ENCODE measurements around the gene LDLRAP1.

Gene LDLRAP1

GRCh38 chr1:25559031-25559430 lies 15.6 kb downstream of the LDLRAP1 start:
- H3K9ac ChIP-seq (ENCODE audit: low read length) = no peak overlapping the region
- H3K36me3 ChIP-seq (ENCODE audit: insufficient read depth, low read length) = no peaks in the 10 kb centered on the region
- peaks cover 20% of the 10 kb centered on the region for H3K4me1 ChIP-seq (ENCODE audit: insufficient read depth, low read length, severe bottlenecking)
- H2AFZ ChIP-seq (ENCODE audit: low read length) = no peak overlapping the region
- H3K79me2 ChIP-seq (ENCODE audit: insufficient read depth, low read length) = no peaks in the 10 kb centered on the region
- H3K4me3 ChIP-seq (ENCODE audit: low read depth, low read length, poor library complexity, severe bottlenecking) = no peak overlapping the region
- H3F3A ChIP-seq (ENCODE audit: insufficient read depth, low read length) = no peaks in the 10 kb centered on the region
- H3K4me2 ChIP-seq (ENCODE audit: low read length) = no peak overlapping the region
- no peaks in the 10 kb centered on the region for H3K9me3 ChIP-seq (ENCODE audit: low read length)
- H3K9me2 ChIP-seq (ENCODE audit: low read depth, low read length) = no peaks in the 10 kb centered on the region
- no peaks in the 10 kb centered on the region for H3K27me3 ChIP-seq (ENCODE audit: insufficient read depth, low read length)
- H4K20me1 ChIP-seq (ENCODE audit: insufficient read depth, low read length) = no peaks in the 10 kb centered on the region
- H3K27ac ChIP-seq (ENCODE audit: low read depth, low read length, poor library complexity, severe bottlenecking) = no peak overlapping the region
- TF ChIP-seq CTCF (IDR thresholded peaks at IDR 0.05; ENCODE audit: low read length) (no peak), EZH2 (IDR thresholded peaks at IDR 0.05; ENCODE audit: borderline replicate concordance, low read length) (no peak)

- no peak overlapping the region for H3K4me3 ChIP-seq (ENCODE audit: low read depth, low read length, poor library complexity, severe bottlenecking)
- no peaks in the 10 kb centered on the region for H3K9me3 ChIP-seq (ENCODE audit: low read length)
- no peaks in the 10 kb centered on the region for H4K20me1 ChIP-seq (ENCODE audit: insufficient read depth, low read length)
- H3K27ac ChIP-seq (ENCODE audit: low read depth, low read length, poor library complexity, severe bottlenecking) = no peak overlapping the region
- TF ChIP-seq CTCF (IDR thresholded peaks at IDR 0.05; ENCODE audit: low read length) = no peak
- TF ChIP-seq EZH2 (IDR thresholded peaks at IDR 0.05; ENCODE audit: borderline replicate concordance, low read length) = no peak
- no peaks in the 10 kb centered on the region for H3K79me2 ChIP-seq (ENCODE audit: insufficient read depth, low read length)
- no peaks in the 10 kb centered on the region for H3F3A ChIP-seq (ENCODE audit: insufficient read depth, low read length)
- H3K27me3 ChIP-seq (ENCODE audit: insufficient read depth, low read length) = no peaks in the 10 kb centered on the region
- H3K9me2 ChIP-seq (ENCODE audit: low read depth, low read length) = no peaks in the 10 kb centered on the region
- no peak overlapping the region for H3K4me2 ChIP-seq (ENCODE audit: low read length)
- H2AFZ ChIP-seq (ENCODE audit: low read length) = no peak overlapping the region
- no peak overlapping the region for H3K9ac ChIP-seq (ENCODE audit: low read length)
- H3K4me1 ChIP-seq (ENCODE audit: insufficient read depth, low read length, severe bottlenecking) = peaks cover 25% of the 10 kb centered on the region
- H3K36me3 ChIP-seq (ENCODE audit: insufficient read depth, low read length) = no peaks in the 10 kb centered on the region
These were observed 16.6 kb downstream of the LDLRAP1 start for GRCh38 chr1:25560001-25560400.

- H3K4me3 ChIP-seq (ENCODE audit: low read depth, low read length, poor library complexity, severe bottlenecking) = no peak overlapping the region
- no peaks in the 10 kb centered on the region for H3F3A ChIP-seq (ENCODE audit: insufficient read depth, low read length)
- TF ChIP-seq EZH2 (IDR thresholded peaks at IDR 0.05; ENCODE audit: borderline replicate concordance, low read length) = no peak
- no peak for TF ChIP-seq CTCF (IDR thresholded peaks at IDR 0.05; ENCODE audit: low read length)
- H2AFZ ChIP-seq (ENCODE audit: low read length) = no peak overlapping the region
- H3K9ac ChIP-seq (ENCODE audit: low read length) = no peak overlapping the region
- no peaks in the 10 kb centered on the region for H3K36me3 ChIP-seq (ENCODE audit: insufficient read depth, low read length)
- H3K9me2 ChIP-seq (ENCODE audit: low read depth, low read length) = no peaks in the 10 kb centered on the region
- H3K4me1 ChIP-seq (ENCODE audit: insufficient read depth, low read length, severe bottlenecking) = peaks cover 33% of the 10 kb centered on the region
- H3K27ac ChIP-seq (ENCODE audit: low read depth, low read length, poor library complexity, severe bottlenecking) = no peak overlapping the region
- H3K27me3 ChIP-seq (ENCODE audit: insufficient read depth, low read length) = no peaks in the 10 kb centered on the region
- H3K79me2 ChIP-seq (ENCODE audit: insufficient read depth, low read length) = no peaks in the 10 kb centered on the region
- no peaks in the 10 kb centered on the region for H3K9me3 ChIP-seq (ENCODE audit: low read length)
- H3K4me2 ChIP-seq (ENCODE audit: low read length) = no peak overlapping the region
- H4K20me1 ChIP-seq (ENCODE audit: insufficient read depth, low read length) = no peaks in the 10 kb centered on the region
These were observed 17.4 kb downstream of the LDLRAP1 start for GRCh38 chr1:25560788-25561187.
